Neural progenitor cell (in vitro differentiated cells): ENCODE results near the gene KLB.

Experiments used
- EZH2 ChIP-seq: fragments of 200-600 bp; sonication (generic); IDR thresholded peaks from 2 replicates; pipeline ENCODE4 v1.6.1; 2017; ENCODE audit warnings: antibody characterized with exemption, mild to moderate bottlenecking, moderate library complexity
- EZH2phosphoT487 ChIP-seq: fragments of 200-600 bp; sonication (generic); IDR thresholded peaks from 2 replicates; pipeline ENCODE4 v1.6.1; 2017; ENCODE audit warnings: antibody characterized with exemption
- TF ChIP-seq, protein P1 (sequence below): fragments of 200-600 bp; sonication (generic); IDR thresholded peaks from 2 replicates; pipeline ENCODE4 v1.5.1; 2017; ENCODE audit warnings: antibody characterized with exemption, mild to moderate bottlenecking

DNA sequence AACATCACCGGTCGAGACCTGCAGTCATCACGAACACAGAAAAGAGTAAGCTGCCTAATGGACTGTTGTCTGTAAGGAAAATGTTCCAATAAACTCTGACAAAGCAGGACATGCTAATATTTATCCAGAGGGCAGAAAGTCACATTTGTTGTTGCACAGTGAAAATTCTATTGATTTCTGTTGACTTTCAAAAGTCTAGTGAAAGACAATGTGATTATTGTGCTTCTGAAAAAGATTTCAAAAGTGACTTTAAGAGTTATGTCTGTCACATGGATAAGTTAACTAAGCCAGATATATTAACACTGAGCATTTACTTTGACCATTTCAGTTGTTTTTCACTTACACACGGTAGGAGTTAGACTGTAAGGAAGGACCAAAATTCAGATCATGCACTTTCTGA is 31.3 kb upstream of the KLB start:
- TF ChIP-seq, protein P1, sequence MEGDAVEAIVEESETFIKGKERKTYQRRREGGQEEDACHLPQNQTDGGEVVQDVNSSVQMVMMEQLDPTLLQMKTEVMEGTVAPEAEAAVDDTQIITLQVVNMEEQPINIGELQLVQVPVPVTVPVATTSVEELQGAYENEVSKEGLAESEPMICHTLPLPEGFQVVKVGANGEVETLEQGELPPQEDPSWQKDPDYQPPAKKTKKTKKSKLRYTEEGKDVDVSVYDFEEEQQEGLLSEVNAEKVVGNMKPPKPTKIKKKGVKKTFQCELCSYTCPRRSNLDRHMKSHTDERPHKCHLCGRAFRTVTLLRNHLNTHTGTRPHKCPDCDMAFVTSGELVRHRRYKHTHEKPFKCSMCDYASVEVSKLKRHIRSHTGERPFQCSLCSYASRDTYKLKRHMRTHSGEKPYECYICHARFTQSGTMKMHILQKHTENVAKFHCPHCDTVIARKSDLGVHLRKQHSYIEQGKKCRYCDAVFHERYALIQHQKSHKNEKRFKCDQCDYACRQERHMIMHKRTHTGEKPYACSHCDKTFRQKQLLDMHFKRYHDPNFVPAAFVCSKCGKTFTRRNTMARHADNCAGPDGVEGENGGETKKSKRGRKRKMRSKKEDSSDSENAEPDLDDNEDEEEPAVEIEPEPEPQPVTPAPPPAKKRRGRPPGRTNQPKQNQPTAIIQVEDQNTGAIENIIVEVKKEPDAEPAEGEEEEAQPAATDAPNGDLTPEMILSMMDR, result no peak
- TF ChIP-seq EZH2 (no peak), EZH2phosphoT487 (no peak)
